ENCODE results near the gene ANXA2. TPM values are rescaled to one million over a fixed set of nuclear protein-coding genes. Genes with fewer than 3 reads are reported as not detected.
A peak's percentile ranks its signal among the peaks of the same experiment; 100 is the strongest.

Gene ANXA2
- total RNA-seq, 6 experiments from 2014 or later: 4,445 to 5,074 (median 4,643) TPM

- Mint-ChIP-seq H3K36me3 (ENCODE audit: low read depth) (no peaks in the 10 kb centered on the region), H3K9me3 (no peaks in the 10 kb centered on the region), H3K4me1 (ENCODE audit: low read depth) (peaks cover 8% of the 10 kb centered on the region), H3K27me3 (ENCODE audit: insufficient read depth) (peaks cover 6% of the 10 kb centered on the region; the same call in 1 of the 2 replicates), H3K4me3 (peak overlapping the region; percentile 47; the same call in 1 of the 2 replicates), H3K27ac (no peak overlapping the region)
- no peak for DNase-seq
- TF ChIP-seq CTCF (IDR thresholded peaks at IDR 0.05): no peak
These were observed 96.8 kb downstream of the ANXA2 start for GRCh38 chr15:60301024-60301423.

- Mint-ChIP-seq H3K27me3 (ENCODE audit: insufficient read depth) (peaks cover 13% of the 10 kb centered on the region; the same call in 1 of the 2 replicates), H3K27ac (no peak overlapping the region), H3K4me3 (peak overlapping the region; percentile 8; the same call in 1 of the 2 replicates), H3K9me3 (peaks cover 4% of the 10 kb centered on the region; the same call in 1 of the 2 replicates), H3K4me1 (ENCODE audit: low read depth) (peaks cover 8% of the 10 kb centered on the region), H3K36me3 (ENCODE audit: low read depth) (no peaks in the 10 kb centered on the region)
- TF ChIP-seq CTCF (IDR thresholded peaks at IDR 0.05): peak; percentile 55
- peak; percentile 35 for DNase-seq
These were observed 98.2 kb downstream of the ANXA2 start for GRCh38 chr15:60299452-60300047.

Other genes starting within 250 kb of the ANXA2 start
- gene ICE2, start 81.2 kb upstream of the ANXA2 start, total RNA-seq (2021; fragmentation: NEBNext Ultra II Directional; extraction: Animal tissue kit (Norgen Biotek cat#: 25700)): 10 to 100 TPM; 29.3 to 36.9 (median 33.8) TPM

Measured in HFFc6 (cell line).